H1 (cell line): ENCODE results near the gene PARP14. TPM values are rescaled to one million over a fixed set of nuclear protein-coding genes. Genes with fewer than 3 reads are reported as not detected.

ENCODE experiments used
- CTCF ChIA-PET: fragments of 300-600 bp; sonication (Branson Sonifier 250); formaldehyde crosslinking; loops from one replicate; lab custom pipeline; 2021; ENCODE audit not compliant: partially characterized antibody; lab: Charles Lee
- POLR2A ChIA-PET: fragments of 300-600 bp; sonication (Branson Sonifier 250); formaldehyde crosslinking; loops from one replicate; lab custom pipeline; 2021; ENCODE audit warnings: inconsistent platforms; ENCODE audit not compliant: partially characterized antibody; lab: Charles Lee
- DNase-seq, 2 experiments: peaks; one replicate each; pipeline versions ENCODE4 v3.0.0 to v3.0.0-alpha.2; 2010 to 2022; ENCODE audit warnings: low spot score in 2 of 2, low read depth in 1 of 2, mixed read lengths in 1 of 2
- FAIRE-seq: peaks from 2 replicates; lab custom pipeline; 2011; peaks lifted over from hg19 to GRCh38; lab: Jason Lieb, UNC
- H2AFZ ChIP-seq: 2 replicates; pipeline ENCODE4 v1.8.1; 2012; ENCODE audit warnings: low read length, inconsistent platforms
- H2AK5ac ChIP-seq: 2 replicates; pipeline ENCODE4 v1.6.1; 2013; ENCODE audit warnings: low read depth, low read length
- H2BK120ac ChIP-seq: replicated peaks from 2 replicates; pipeline ENCODE3; 2013; ENCODE audit warnings: low read depth, low read length, inconsistent platforms
- H2BK12ac ChIP-seq: 2 replicates; pipeline ENCODE4 v1.6.1; 2013; ENCODE audit warnings: low read depth, low read length
- H2BK15ac ChIP-seq: 2 replicates; pipeline ENCODE4 v1.6.1; 2013; ENCODE audit warnings: low read length
- H2BK20ac ChIP-seq: 2 replicates; pipeline ENCODE4 v1.6.1; 2013; ENCODE audit warnings: low read length
- H2BK5ac ChIP-seq: 2 replicates; pipeline ENCODE4 v1.6.1; 2013; ENCODE audit warnings: low read depth, low read length
- H3K14ac ChIP-seq: 2 replicates; pipeline ENCODE4 v1.6.1; 2013; ENCODE audit warnings: inconsistent platforms; ENCODE audit not compliant: insufficient read length
- H3K18ac ChIP-seq: 2 replicates; pipeline ENCODE4 v1.6.1; 2013; ENCODE audit warnings: low read length; ENCODE audit errors: extremely low read depth
- H3K23ac ChIP-seq: 2 replicates; pipeline ENCODE4 v1.6.1; 2013; ENCODE audit warnings: inconsistent platforms; ENCODE audit not compliant: insufficient read length
- H3K23me2 ChIP-seq: 2 replicates; pipeline ENCODE4 v1.6.1; 2013; ENCODE audit warnings: low read depth, low read length
- H3K27ac ChIP-seq: 2 replicates; pipeline ENCODE4 v1.6.1; 2011; ENCODE audit warnings: low read depth, low read length, inconsistent platforms
- H3K27me3 ChIP-seq, 4 experiments: replicated peaks in 1 of 4; 1 replicate in 1 of 4; 2 replicates in 3 of 4; pipeline versions ENCODE4 v1.6.1 to v1.8.1; 2011 to 2013; ENCODE audit warnings: low read length in 3 of 4, mild to moderate bottlenecking in 3 of 4, inconsistent platforms in 2 of 4, mixed read lengths in 2 of 4, moderate library complexity in 1 of 4; ENCODE audit not compliant: control insufficient read depth in 3 of 4, insufficient read depth in 3 of 4; ENCODE audit errors: extremely low read depth in 1 of 4
- H3K36me3 ChIP-seq, 4 experiments: 2 replicates each; pipeline versions ENCODE4 v1.6.1 to v1.8.1; 2011 to 2013; ENCODE audit warnings: mild to moderate bottlenecking in 4 of 4, low read length in 3 of 4, moderate library complexity in 2 of 4, control low read depth in 1 of 4, inconsistent platforms in 1 of 4; ENCODE audit not compliant: insufficient read depth in 4 of 4, control insufficient read depth in 2 of 4
- H3K4ac ChIP-seq: replicated peaks from 2 replicates; pipeline ENCODE3; 2013; ENCODE audit warnings: low read length, low read depth, mixed read lengths, inconsistent platforms; ENCODE audit not compliant: insufficient read length
- H3K4me1 ChIP-seq, 4 experiments: replicated peaks in 1 of 4; 1 replicate in 1 of 4; 2 replicates in 3 of 4; pipeline versions ENCODE4 v1.6.1 to v1.8.1; 2011 to 2013; ENCODE audit warnings: low read length in 3 of 4, inconsistent platforms in 2 of 4, mixed read lengths in 1 of 4; ENCODE audit not compliant: insufficient read depth in 4 of 4, control insufficient read depth in 3 of 4
- H3K4me2 ChIP-seq, 2 experiments: 2 replicates each; pipeline versions ENCODE4 v1.6.1 to v1.8.1; 2011 to 2013; ENCODE audit warnings: low read depth in 2 of 2, low read length in 2 of 2, control low read depth in 1 of 2, inconsistent platforms in 1 of 2, mild to moderate bottlenecking in 1 of 2; ENCODE audit not compliant: insufficient read depth in 1 of 2
- H3K4me3 ChIP-seq, 4 experiments: fragments of 200-600, 300-600 bp in 1 of 4; sonication (generic), shearing (Covaris generic), sonication (Bioruptor Twin) in 1 of 4; 2 replicates each; pipeline versions ENCODE4 v1.5.1 to v1.8.1; 2011 to 2016; ENCODE audit warnings: low read length in 4 of 4, low read depth in 3 of 4, control low read depth in 2 of 4, inconsistent platforms in 2 of 4, mild to moderate bottlenecking in 2 of 4, mixed read lengths in 1 of 4, moderate library complexity in 1 of 4; ENCODE audit not compliant: insufficient read depth in 2 of 4; ENCODE audit errors: extremely low read depth in 1 of 4
- H3K56ac ChIP-seq: replicated peaks from 2 replicates; pipeline ENCODE3; 2013; ENCODE audit warnings: low read depth, mild to moderate bottlenecking, mixed read lengths, low read length, inconsistent platforms; ENCODE audit not compliant: insufficient read length
- H3K79me1 ChIP-seq: 2 replicates; pipeline ENCODE4 v1.6.1; 2013; ENCODE audit warnings: low read depth, low read length, control low read depth
- H3K79me2 ChIP-seq, 2 experiments: 2 replicates each; pipeline versions ENCODE4 v1.6.1 to v1.8.1; 2012 to 2013; ENCODE audit warnings: low read length in 2 of 2, mild to moderate bottlenecking in 2 of 2, inconsistent platforms in 1 of 2; ENCODE audit not compliant: insufficient read depth in 2 of 2, control insufficient read depth in 1 of 2
- H3K9ac ChIP-seq, 4 experiments: replicated peaks in 1 of 4; 1 replicate in 1 of 4; 2 replicates in 3 of 4; pipeline versions ENCODE4 v1.6.1 to v1.8.1; 2011 to 2013; ENCODE audit warnings: low read depth in 3 of 4, low read length in 3 of 4, control low read depth in 2 of 4, mild to moderate bottlenecking in 2 of 4, moderate library complexity in 2 of 4, inconsistent platforms in 1 of 4; ENCODE audit errors: extremely low read depth in 1 of 4
- H3K9me3 ChIP-seq, 2 experiments: 2 replicates each; pipeline versions ENCODE4 v1.6.1 to v1.8.1; 2012 to 2013; ENCODE audit warnings: mild to moderate bottlenecking in 2 of 2, moderate library complexity in 2 of 2, control low read depth in 1 of 2, inconsistent platforms in 1 of 2, low read depth in 1 of 2, low read length in 1 of 2, mixed read lengths in 1 of 2; ENCODE audit not compliant: insufficient read depth in 2 of 2
- H4K20me1 ChIP-seq, 2 experiments: replicated peaks in 1 of 2; 2 replicates each; pipeline versions ENCODE3 to v1.8.1; 2011 to 2013; ENCODE audit warnings: inconsistent platforms in 2 of 2, low read length in 2 of 2, mild to moderate bottlenecking in 1 of 2; ENCODE audit not compliant: insufficient read depth in 2 of 2, control insufficient read depth in 1 of 2
- H4K5ac ChIP-seq: 2 replicates; pipeline ENCODE4 v1.6.1; 2013; ENCODE audit warnings: low read length, low read depth, mixed read lengths, inconsistent platforms; ENCODE audit not compliant: insufficient read length
- H4K8ac ChIP-seq: 2 replicates; pipeline ENCODE4 v1.8.0; 2013; ENCODE audit warnings: mild to moderate bottlenecking, moderate library complexity, low read length, inconsistent platforms; ENCODE audit not compliant: insufficient read depth; ENCODE audit errors: extremely low read depth
- H4K91ac ChIP-seq: replicated peaks from 2 replicates; pipeline ENCODE3; 2013; ENCODE audit warnings: low read length, mixed read lengths, inconsistent platforms; ENCODE audit not compliant: insufficient read length
- ASH2L ChIP-seq: fragments of 200-600, 300-600 bp; sonication (generic); IDR thresholded peaks from one replicate; pipeline ENCODE4 v1.7.1; 2017; ENCODE audit warnings: low read length
- ATF3 ChIP-seq: IDR thresholded peaks from 2 replicates; pipeline ENCODE4 v1.6.1; 2011; ENCODE audit warnings: low read depth, mild to moderate bottlenecking, low read length; ENCODE audit not compliant: insufficient read depth
- E2F6 ChIP-seq: IDR thresholded peaks from 2 replicates; pipeline ENCODE4 v1.6.1; 2012; ENCODE audit warnings: inconsistent platforms
- KDM4A ChIP-seq: IDR thresholded peaks from one replicate; pipeline ENCODE4 v1.7.1; 2012; ENCODE audit warnings: low read depth, mild to moderate bottlenecking, moderate library complexity, low read length, inconsistent platforms; ENCODE audit not compliant: severe bottlenecking
- POLR2A ChIP-seq, 2 experiments: IDR thresholded peaks; 1 replicate in 1 of 2; 2 replicates in 1 of 2; pipeline ENCODE4 v1.6.1; 2011; ENCODE audit warnings: low read depth in 2 of 2, low read length in 2 of 2, mild to moderate bottlenecking in 2 of 2; ENCODE audit errors: control extremely low read depth in 1 of 2
- YY1 ChIP-seq: IDR thresholded peaks from 2 replicates; pipeline ENCODE4 v1.6.1; 2011; ENCODE audit warnings: low read depth, mild to moderate bottlenecking, low read length
- WGBS, 2 experiments: shearing (Covaris generic) in 1 of 2; methylation state at CpG; one replicate each; pipeline versions ENCODE4 v1.1.6 to v1.1.7; 2013 to 2015; ENCODE audit warnings: low lambda C conversion rate in 2 of 2, mixed read lengths in 2 of 2, inconsistent platforms in 1 of 2, low coverage in 1 of 2, missing lambda C conversion rate in 1 of 2; ENCODE audit not compliant: insufficient replicate concordance in 2 of 2, insufficient coverage in 1 of 2, insufficient read length in 1 of 2; ENCODE audit errors: extremely low coverage in 1 of 2, missing lambda C conversion rate in 1 of 2; 5-methylcytosine and 5-hydroxymethylcytosine counted together
- polyA plus RNA-seq, 7 experiments: library from polyadenylated mRNA; depleted of rRNA in 3 of 7; stranded (reverse) in 5 of 7; unstranded in 2 of 7; fragments of >200 nt in 5 of 7; fragments of 200-250 nt in 2 of 7; gene quantifications; 1 replicate in 5 of 7; 2 replicates in 1 of 7; 4 replicates in 1 of 7; pipeline versions ENCODE4 v1.2.1 to v1.2.3, GENCODE V29; 2011 to 2013; ENCODE audit warnings: missing spikeins in 2 of 7, mixed read lengths in 2 of 7
- total RNA-seq: library from RNA; stranded (reverse); fragmentation: NEBNext Ultra II Directional; extraction: Animal tissue kit (Norgen Biotek cat#: 25700); gene quantifications from 2 replicates; pipeline ENCODE4 v1.2.1, GENCODE V29; 2021

PARP14 gene
- total and polyA plus RNA-seq, 2 of the 8 experiments (the other 6 are each of a cell fraction or from before 2014, with no cell fraction given) = 12.6 to 17.6 TPM

GRCh38 chr3:122681284-122681973 is 790 bp downstream of the PARP14 start:
- peaks cover 0 to 5% (median 0%) of the 10 kb centered on the region in 4 experiments; a peak in 2 of 8 replicates for H3K36me3 ChIP-seq
- H4K91ac ChIP-seq = no peak overlapping the region
- ChIA-PET POLR2A (interaction anchor here (0.6 to 1.0 kb wide), 3 partner anchors 67 to 144 kb away, joined by 3 read pairs; no protein-coding TSS in a partner anchor), CTCF (interaction anchor here (0.6 to 5.3 kb wide), 4 partner anchors 71 to 163 kb away, joined by 3 to 62 read pairs (median 4); no protein-coding TSS in a partner anchor)
- no peak overlapping the region for H2BK12ac ChIP-seq
- no peaks in the 10 kb centered on the region for H3K9me3 ChIP-seq
- peak overlapping the region; percentile 39 to 87 (median 68) for H3K4me3 ChIP-seq
- WGBS, 2 experiments = 38% methylated on average over 24 of the region's 24 CpGs; no CpG with 5 or more reads in 1 of the 2 experiments
- no peaks in the 10 kb centered on the region for H3K79me1 ChIP-seq
- no peak overlapping the region for H3K14ac ChIP-seq
- peaks cover 6 to 12% (median 9%) of the 10 kb centered on the region in 4 experiments; a peak in 6 of 7 replicates for H3K4me1 ChIP-seq
- H3K23ac ChIP-seq = no peak overlapping the region
- peaks cover 8% of the 10 kb centered on the region; the same call in 1 of the 2 replicates for H3K23me2 ChIP-seq
- FAIRE-seq (no peak), DNase-seq (peak in 1 of 2 experiments; percentile 56)
- TF ChIP-seq POLR2A (IDR thresholded peaks at IDR 0.05; ENCODE audit: control extremely low read depth in 1 of 2, low read depth in 2 of 2, low read length in 2 of 2) = 0 out of 3 replicates have a peak, but pooled peaks of 1 of the 2 experiments have one; percentile 25
- peak; percentile 45 for TF ChIP-seq KDM4A
- peak; percentile 75 for TF ChIP-seq YY1
- no peak for TF ChIP-seq ATF3
- peak; percentile 27; the same call in 1 of the 2 replicates for TF ChIP-seq E2F6
- peak; percentile 35 for TF ChIP-seq ASH2L
- H4K8ac ChIP-seq = no peak overlapping the region; the same call in 1 of the 2 replicates
- H2BK15ac ChIP-seq = no peak overlapping the region
- H3K56ac ChIP-seq = no peak overlapping the region
- peak overlapping the region; percentile 92 for H2AFZ ChIP-seq
- 0 out of 4 replicates have a peak, but pooled peaks cover 0 to 3% of the 10 kb centered on the region in 2 experiments for H3K79me2 ChIP-seq
- no peak overlapping the region for H2BK20ac ChIP-seq
- H3K4me2 ChIP-seq = peak overlapping the region; percentile 46 to 69
- H3K9ac ChIP-seq = peak overlapping the region in 2 of 4 experiments; percentile 14 to 36; a peak in 2 of 7 replicates
- no peak overlapping the region for H4K5ac ChIP-seq
- no peak overlapping the region for H3K18ac ChIP-seq
- no peak overlapping the region for H3K27ac ChIP-seq
- no peaks in the 10 kb centered on the region; a peak in 2 of 7 replicates for H3K27me3 ChIP-seq
- no peak overlapping the region for H2BK5ac ChIP-seq
- H2AK5ac ChIP-seq = no peak overlapping the region
- no peak overlapping the region for H3K4ac ChIP-seq
- H2BK120ac ChIP-seq = no peak overlapping the region
- H4K20me1 ChIP-seq = no peaks in the 10 kb centered on the region
